Measurements from ENCODE around the gene DIRAS2. TPM values are rescaled to one million over a fixed set of nuclear protein-coding genes. Genes with fewer than 3 reads are reported as not detected.

DIRAS2 gene
- total RNA-seq, 6 experiments from 2014 or later = not detected

DNA sequence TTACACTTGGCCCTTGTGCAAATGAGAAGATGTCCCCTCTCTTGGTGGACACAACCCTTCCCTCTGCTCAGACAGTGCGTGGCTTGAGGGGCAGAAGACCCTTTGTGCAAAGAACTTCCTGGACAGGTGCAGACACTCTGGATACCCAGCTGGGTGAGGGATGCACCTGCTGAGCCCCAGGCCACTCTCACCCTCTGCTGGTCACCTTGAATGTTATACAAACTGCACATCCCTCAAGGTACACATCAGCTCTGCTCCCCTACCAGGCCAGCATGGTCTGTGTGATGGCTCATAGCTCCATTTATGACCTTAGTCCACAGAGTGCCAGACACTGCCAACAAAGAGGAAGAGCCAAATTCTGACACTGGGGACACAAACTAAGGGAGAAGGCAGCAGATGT is 3.1 kb upstream of the DIRAS2 start:
- no peaks in the 10 kb centered on the region for H3K36me3 Mint-ChIP-seq (ENCODE audit: low read depth)
- no peak for DNase-seq
- H3K27ac Mint-ChIP-seq = no peak overlapping the region
- TF ChIP-seq, protein P1, sequence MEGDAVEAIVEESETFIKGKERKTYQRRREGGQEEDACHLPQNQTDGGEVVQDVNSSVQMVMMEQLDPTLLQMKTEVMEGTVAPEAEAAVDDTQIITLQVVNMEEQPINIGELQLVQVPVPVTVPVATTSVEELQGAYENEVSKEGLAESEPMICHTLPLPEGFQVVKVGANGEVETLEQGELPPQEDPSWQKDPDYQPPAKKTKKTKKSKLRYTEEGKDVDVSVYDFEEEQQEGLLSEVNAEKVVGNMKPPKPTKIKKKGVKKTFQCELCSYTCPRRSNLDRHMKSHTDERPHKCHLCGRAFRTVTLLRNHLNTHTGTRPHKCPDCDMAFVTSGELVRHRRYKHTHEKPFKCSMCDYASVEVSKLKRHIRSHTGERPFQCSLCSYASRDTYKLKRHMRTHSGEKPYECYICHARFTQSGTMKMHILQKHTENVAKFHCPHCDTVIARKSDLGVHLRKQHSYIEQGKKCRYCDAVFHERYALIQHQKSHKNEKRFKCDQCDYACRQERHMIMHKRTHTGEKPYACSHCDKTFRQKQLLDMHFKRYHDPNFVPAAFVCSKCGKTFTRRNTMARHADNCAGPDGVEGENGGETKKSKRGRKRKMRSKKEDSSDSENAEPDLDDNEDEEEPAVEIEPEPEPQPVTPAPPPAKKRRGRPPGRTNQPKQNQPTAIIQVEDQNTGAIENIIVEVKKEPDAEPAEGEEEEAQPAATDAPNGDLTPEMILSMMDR (IDR thresholded peaks at IDR 0.05) = no peak
- H3K9me3 Mint-ChIP-seq = peaks cover 24% of the 10 kb centered on the region
- no peaks in the 10 kb centered on the region for H3K4me1 Mint-ChIP-seq (ENCODE audit: low read depth)
- peaks cover 1% of the 10 kb centered on the region for H3K27me3 Mint-ChIP-seq (ENCODE audit: insufficient read depth)
- no peak overlapping the region for H3K4me3 Mint-ChIP-seq

- H3K4me1 Mint-ChIP-seq (ENCODE audit: low read depth) = no peaks in the 10 kb centered on the region
- DNase-seq = no peak
- TF ChIP-seq, protein P1 (IDR thresholded peaks at IDR 0.05) = no peak
- H3K9me3 Mint-ChIP-seq = no peaks in the 10 kb centered on the region
- no peak overlapping the region for H3K27ac Mint-ChIP-seq
- H3K27me3 Mint-ChIP-seq (ENCODE audit: insufficient read depth) = no peaks in the 10 kb centered on the region; the same call in 1 of the 2 replicates
- no peak overlapping the region; the same call in 1 of the 2 replicates for H3K4me3 Mint-ChIP-seq
- no peaks in the 10 kb centered on the region for H3K36me3 Mint-ChIP-seq (ENCODE audit: low read depth)
These were observed 638 bp downstream of the DIRAS2 start for GRCh38 chr9:90641884-90642487.

- H3K4me1 Mint-ChIP-seq (ENCODE audit: low read depth) = no peaks in the 10 kb centered on the region
- no peaks in the 10 kb centered on the region for H3K36me3 Mint-ChIP-seq (ENCODE audit: low read depth)
- TF ChIP-seq, protein P1 (IDR thresholded peaks at IDR 0.05) = no peak
- no peak overlapping the region for H3K4me3 Mint-ChIP-seq
- H3K9me3 Mint-ChIP-seq = no peaks in the 10 kb centered on the region
- H3K27me3 Mint-ChIP-seq (ENCODE audit: insufficient read depth) = no peaks in the 10 kb centered on the region; the same call in 1 of the 2 replicates
- no peak overlapping the region for H3K27ac Mint-ChIP-seq
- no peak for DNase-seq
These were observed 1.5 kb downstream of the DIRAS2 start for GRCh38 chr9:90641086-90641485.

- H3K4me1 Mint-ChIP-seq (ENCODE audit: low read depth) = no peaks in the 10 kb centered on the region
- H3K27me3 Mint-ChIP-seq (ENCODE audit: insufficient read depth) = no peaks in the 10 kb centered on the region
- H3K36me3 Mint-ChIP-seq (ENCODE audit: low read depth) = no peaks in the 10 kb centered on the region
- no peak overlapping the region for H3K27ac Mint-ChIP-seq
- no peak for DNase-seq
- no peak overlapping the region for H3K4me3 Mint-ChIP-seq
- TF ChIP-seq, protein P1 (IDR thresholded peaks at IDR 0.05) = no peak
- H3K9me3 Mint-ChIP-seq = no peaks in the 10 kb centered on the region
These were observed 2.3 kb downstream of the DIRAS2 start for GRCh38 chr9:90640361-90640760.

DNA sequence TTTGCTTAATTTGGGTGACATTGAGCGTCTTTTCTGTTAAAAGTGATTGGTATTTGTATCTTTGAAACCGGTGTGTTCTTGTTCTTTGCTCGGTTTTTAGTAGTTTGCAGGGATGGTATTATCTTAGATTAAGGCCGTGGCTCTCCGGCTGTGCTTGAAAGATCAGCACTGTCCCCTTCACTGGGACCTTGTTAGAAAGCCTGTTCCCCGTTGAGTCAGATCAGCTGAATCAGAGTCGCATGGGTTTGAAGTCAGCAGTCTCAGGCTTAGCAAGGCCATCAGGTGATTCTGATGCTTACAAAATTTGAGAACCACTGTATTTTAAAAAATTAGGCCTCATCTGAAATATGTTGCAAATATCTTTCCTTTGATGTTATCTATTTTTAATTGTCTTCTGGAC is 5.0 kb downstream of the DIRAS2 start:
- Mint-ChIP-seq H3K4me3 (no peak overlapping the region), H3K27ac (no peak overlapping the region), H3K36me3 (ENCODE audit: low read depth) (no peaks in the 10 kb centered on the region), H3K27me3 (ENCODE audit: insufficient read depth) (no peaks in the 10 kb centered on the region), H3K9me3 (no peaks in the 10 kb centered on the region), H3K4me1 (ENCODE audit: low read depth) (no peaks in the 10 kb centered on the region)
- DNase-seq = no peak
- TF ChIP-seq, protein P1 (IDR thresholded peaks at IDR 0.05) = no peak

All from HFFc6 (cell line).